Endothelial cell of umbilical vein (primary cell): Measurements from ENCODE around the gene DCC. TPM values are rescaled to one million over a fixed set of nuclear protein-coding genes. Genes with fewer than 3 reads are reported as not detected.

Source experiments
- BruUV-seq: library from RNA; stranded (reverse); fragments of 400-500 nt; replicated peaks from 2 replicates; lab custom pipeline; 2021; lab: Mats Ljungman, UMichigan
- CTCF ChIA-PET: fragments of 300-600, 350-600 bp; sonication (Branson Sonifier 250); formaldehyde crosslinking; loops from one replicate; lab custom pipeline; 2021; ENCODE audit warnings: antibody characterized with exemption, inconsistent platforms; lab: Charles Lee
- POLR2A ChIA-PET: fragments of 300-600, 350-600 bp; sonication (Branson Sonifier 250); formaldehyde crosslinking; loops from one replicate; lab custom pipeline; 2021; ENCODE audit warnings: antibody characterized with exemption, inconsistent platforms; lab: Charles Lee
- DNase-seq: peaks from one replicate; pipeline ENCODE4 v3.0.0-alpha.2; 2011; ENCODE audit warnings: low read depth, low spot score
- FAIRE-seq: peaks from 2 replicates; lab custom pipeline; 2011; peaks lifted over from hg19 to GRCh38; lab: Jason Lieb, UNC
- H2AFZ ChIP-seq: 2 replicates; pipeline ENCODE4 v1.6.0; 2012; ENCODE audit warnings: low read depth, low read length, control low read depth, inconsistent platforms
- H3K27ac ChIP-seq: 2 replicates; pipeline ENCODE4 v1.5.1; 2011; ENCODE audit warnings: low read depth, mild to moderate bottlenecking, control low read depth, low read length, moderate library complexity; ENCODE audit not compliant: insufficient read depth
- H3K27me3 ChIP-seq, 2 experiments: 2 replicates each; pipeline versions ENCODE4 v1.6.0 to v1.6.1; 2011; ENCODE audit warnings: low read length in 2 of 2, mixed read lengths in 1 of 2; ENCODE audit not compliant: control insufficient read depth in 2 of 2, insufficient read depth in 2 of 2
- H3K36me3 ChIP-seq, 2 experiments: 2 replicates in 1 of 2; 3 replicates in 1 of 2; pipeline ENCODE4 v1.5.1; 2011; ENCODE audit warnings: low read length in 2 of 2, mild to moderate bottlenecking in 1 of 2, moderate library complexity in 1 of 2; ENCODE audit not compliant: control insufficient read depth in 2 of 2, insufficient read depth in 2 of 2; ENCODE audit errors: extremely low read depth in 1 of 2
- H3K4me1 ChIP-seq: 3 replicates; pipeline ENCODE4 v1.5.1; 2011; ENCODE audit warnings: mild to moderate bottlenecking, low read length; ENCODE audit not compliant: control insufficient read depth, insufficient read depth; ENCODE audit errors: extremely low read depth
- H3K4me2 ChIP-seq: 2 replicates; pipeline ENCODE4 v1.6.1; 2011; ENCODE audit warnings: low read length, control low read depth, mixed read lengths; ENCODE audit not compliant: insufficient read depth
- H3K4me3 ChIP-seq, 3 experiments: fragments of 200-600 bp in 1 of 3; sonication (generic), shearing (Covaris generic) in 1 of 3; replicated peaks in 1 of 3; 2 replicates each; pipeline ENCODE4 v1.5.1; 2011 to 2016; ENCODE audit warnings: control low read depth in 3 of 3, low read length in 3 of 3, mild to moderate bottlenecking in 2 of 3, inconsistent platforms in 1 of 3, low read depth in 1 of 3, moderate library complexity in 1 of 3; ENCODE audit not compliant: insufficient read depth in 1 of 3
- H3K79me2 ChIP-seq: 2 replicates; pipeline ENCODE4 v1.6.0; 2012; ENCODE audit warnings: low read length, inconsistent platforms; ENCODE audit not compliant: control insufficient read depth, insufficient read depth
- H3K9ac ChIP-seq: replicated peaks from 2 replicates; pipeline ENCODE3; 2011; ENCODE audit warnings: low read length, control low read depth; ENCODE audit not compliant: insufficient read depth; ENCODE audit errors: extremely low read depth
- H3K9me1 ChIP-seq: replicated peaks from 3 replicates; pipeline ENCODE4 v1.6.0; 2011; ENCODE audit warnings: mild to moderate bottlenecking, low read length; ENCODE audit not compliant: control insufficient read depth, insufficient read depth; ENCODE audit errors: extremely low read depth
- H3K9me3 ChIP-seq: replicated peaks from 2 replicates; pipeline ENCODE4 v1.5.1; 2012; ENCODE audit warnings: low read length, inconsistent platforms; ENCODE audit not compliant: control insufficient read depth, insufficient read depth
- H4K20me1 ChIP-seq: replicated peaks from 2 replicates; pipeline ENCODE3; 2011; ENCODE audit warnings: mild to moderate bottlenecking, low read length; ENCODE audit not compliant: control insufficient read depth, insufficient read depth; ENCODE audit errors: extremely low read depth
- EZH2 ChIP-seq: IDR thresholded peaks from 2 replicates; pipeline ENCODE4 v1.6.1; 2012; ENCODE audit warnings: borderline replicate concordance, low read depth, mild to moderate bottlenecking, moderate library complexity, low read length, inconsistent platforms; ENCODE audit not compliant: severe bottlenecking
- GATA2 ChIP-seq: IDR thresholded peaks from 2 replicates; pipeline ENCODE4 v1.7.0; 2011; ENCODE audit warnings: low read depth, mild to moderate bottlenecking, moderate library complexity, mixed read lengths, low read length; ENCODE audit not compliant: insufficient read length, insufficient read depth
- JUN ChIP-seq: IDR thresholded peaks from 2 replicates; pipeline ENCODE4 v1.6.1; 2011; ENCODE audit warnings: borderline replicate concordance, low read depth; ENCODE audit not compliant: insufficient read length, insufficient read depth
- MYC ChIP-seq: IDR thresholded peaks from one replicate; pipeline ENCODE4 v1.6.1; 2011; ENCODE audit warnings: mild to moderate bottlenecking, low read depth, low read length
- POLR2A ChIP-seq: IDR thresholded peaks from 2 replicates; pipeline ENCODE4 v1.6.1; 2012; ENCODE audit warnings: low read depth, mild to moderate bottlenecking, control low read depth, low read length
- POLR2AphosphoS5 ChIP-seq: IDR thresholded peaks from 2 replicates; pipeline ENCODE4 v1.6.1; 2012; ENCODE audit warnings: low read depth, mild to moderate bottlenecking, control low read depth, low read length, moderate library complexity; ENCODE audit not compliant: insufficient read depth
- dilution Hi-C: fragments of 300-500 bp; cut with MboI; formaldehyde crosslinking; loops from one replicate; pipeline ENCODE4 v1.15.0; 2019; ENCODE audit warnings: low sequenced_read_pairs; ENCODE audit not compliant: extremely low pct_ligation_motif_present
- intact Hi-C: fragments of 100-400 bp; cut with micrococcal nuclease; formaldehyde crosslinking; loops from one replicate; pipeline ENCODE4 v1.10.0; 2022
- polyA plus RNA-seq, 4 experiments: library from polyadenylated mRNA; depleted of rRNA in 3 of 4; stranded (reverse) in 3 of 4; unstranded in 1 of 4; fragments of >200 nt; gene quantifications; 2 replicates each; pipeline versions ENCODE4 v1.2.1 to v1.2.3, GENCODE V29; 2011 to 2012; ENCODE audit warnings: missing spikeins in 1 of 4
- total RNA-seq: library from RNA; stranded (reverse); gene quantifications from 2 replicates; pipeline ENCODE4 v1.2.3, GENCODE V29; 2021
- TF ChIP-seq, protein P1 (sequence below): IDR thresholded peaks from 2 replicates; pipeline ENCODE4 v1.6.1; 2011; ENCODE audit not compliant: insufficient read depth, insufficient read length
- TF ChIP-seq, protein P2 (sequence below), 2 donors: IDR thresholded peaks; 1 replicate in 1 of 2; 2 replicates in 1 of 2; pipeline ENCODE4 v1.5.1; 2011; ENCODE audit warnings: low read length in 2 of 2, mild to moderate bottlenecking in 2 of 2, moderate library complexity in 2 of 2, control low read depth in 1 of 2, inconsistent platforms in 1 of 2, low read depth in 1 of 2; ENCODE audit not compliant: insufficient read depth in 1 of 2; ENCODE audit errors: extremely low read depth in 1 of 2

Gene DCC
- total and polyA plus RNA-seq, 2 donors (not counting 3 experiments of a cell fraction or from before 2014, with no cell fraction given), result not detected

DNA sequence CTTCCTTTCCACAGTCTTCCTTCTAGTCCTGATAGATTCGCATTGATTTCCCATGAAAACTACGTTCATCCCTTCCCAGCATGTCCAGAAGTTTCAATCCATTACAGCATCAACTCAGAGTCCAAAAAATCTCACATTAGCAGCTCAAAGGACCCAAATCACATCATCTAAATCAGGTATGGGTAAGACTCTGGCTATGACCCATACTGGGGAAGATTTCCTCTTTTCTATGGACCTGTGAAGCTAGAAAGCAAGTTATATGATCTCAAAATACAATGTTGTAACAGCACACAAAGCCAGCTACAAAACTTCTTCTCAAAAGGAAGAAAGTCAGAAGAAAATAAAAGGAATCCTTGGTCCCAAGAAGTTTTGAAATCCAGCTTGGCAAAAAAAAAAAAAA lies 5.7 kb upstream of the DCC start:
- Histone ChIP-seq H3K4me2 (no peak overlapping the region), H3K4me3 (no peak overlapping the region), H4K20me1 (no peaks in the 10 kb centered on the region), H3K79me2 (no peaks in the 10 kb centered on the region), H3K4me1 (no peaks in the 10 kb centered on the region), H3K9me3 (no peaks in the 10 kb centered on the region), H3K9ac (no peak overlapping the region), H3K9me1 (no peaks in the 10 kb centered on the region), H3K36me3 (no peaks in the 10 kb centered on the region), H3K27me3 (no peaks in the 10 kb centered on the region), H3K27ac (no peak overlapping the region), H2AFZ (no peak overlapping the region)
- BruUV-seq, result no TSS peak
- ChIA-PET POLR2A (no interaction called here), CTCF (no interaction called here)
- FAIRE-seq, result no peak
- intact Hi-C loops, result no loop called here
- no peak for TF ChIP-seq POLR2AphosphoS5
- no peak for TF ChIP-seq POLR2A
- TF ChIP-seq, protein P1, sequence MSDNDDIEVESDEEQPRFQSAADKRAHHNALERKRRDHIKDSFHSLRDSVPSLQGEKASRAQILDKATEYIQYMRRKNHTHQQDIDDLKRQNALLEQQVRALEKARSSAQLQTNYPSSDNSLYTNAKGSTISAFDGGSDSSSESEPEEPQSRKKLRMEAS, result no peak
- TF ChIP-seq, protein P2, sequence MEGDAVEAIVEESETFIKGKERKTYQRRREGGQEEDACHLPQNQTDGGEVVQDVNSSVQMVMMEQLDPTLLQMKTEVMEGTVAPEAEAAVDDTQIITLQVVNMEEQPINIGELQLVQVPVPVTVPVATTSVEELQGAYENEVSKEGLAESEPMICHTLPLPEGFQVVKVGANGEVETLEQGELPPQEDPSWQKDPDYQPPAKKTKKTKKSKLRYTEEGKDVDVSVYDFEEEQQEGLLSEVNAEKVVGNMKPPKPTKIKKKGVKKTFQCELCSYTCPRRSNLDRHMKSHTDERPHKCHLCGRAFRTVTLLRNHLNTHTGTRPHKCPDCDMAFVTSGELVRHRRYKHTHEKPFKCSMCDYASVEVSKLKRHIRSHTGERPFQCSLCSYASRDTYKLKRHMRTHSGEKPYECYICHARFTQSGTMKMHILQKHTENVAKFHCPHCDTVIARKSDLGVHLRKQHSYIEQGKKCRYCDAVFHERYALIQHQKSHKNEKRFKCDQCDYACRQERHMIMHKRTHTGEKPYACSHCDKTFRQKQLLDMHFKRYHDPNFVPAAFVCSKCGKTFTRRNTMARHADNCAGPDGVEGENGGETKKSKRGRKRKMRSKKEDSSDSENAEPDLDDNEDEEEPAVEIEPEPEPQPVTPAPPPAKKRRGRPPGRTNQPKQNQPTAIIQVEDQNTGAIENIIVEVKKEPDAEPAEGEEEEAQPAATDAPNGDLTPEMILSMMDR (IDR thresholded peaks at IDR 0.05; ENCODE audit: extremely low read depth in 1 of 2, insufficient read depth in 1 of 2, low read depth in 1 of 2, low read length in 2 of 2), result no peak
- no peak for TF ChIP-seq EZH2
- TF ChIP-seq GATA2, result no peak
- no peak for TF ChIP-seq JUN
- TF ChIP-seq MYC, result no peak
- dilution Hi-C loops, result no loop called here
- DNase-seq, result no peak
